ENCODE measurements around the gene PRR20G.
"Not testable (repeated sequence)": the region's sequence is repeated elsewhere in the genome, so short reads cannot be mapped to it uniquely, and the experiment has no call there.

PRR20G gene

DNA sequence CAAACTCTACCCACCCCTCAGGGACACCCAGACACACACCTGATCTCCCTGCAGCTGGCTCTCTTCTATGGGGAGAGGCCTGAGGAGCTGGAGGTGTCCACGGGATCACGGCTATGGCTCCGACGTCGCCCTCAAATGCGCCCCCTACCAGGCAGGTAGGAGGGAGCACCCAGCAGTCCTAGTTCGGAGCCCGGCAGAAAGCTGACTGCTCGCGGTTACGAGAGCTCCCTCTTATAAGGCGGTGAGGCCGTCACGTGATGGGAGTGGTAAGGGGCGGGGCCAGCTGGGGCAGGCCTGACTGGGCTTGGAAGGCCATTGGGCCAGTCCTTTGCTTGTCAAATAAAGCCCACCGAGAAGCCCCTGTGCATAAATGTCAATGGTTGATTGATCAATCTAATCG is at the start of gene PRR20G:
PRR20G (minus strand) TSS at position 207 of the 400 bp plus-strand sequence. CDS start 681 bp downstream, outside the sequence.
- no peak for DNase-seq

DNA sequence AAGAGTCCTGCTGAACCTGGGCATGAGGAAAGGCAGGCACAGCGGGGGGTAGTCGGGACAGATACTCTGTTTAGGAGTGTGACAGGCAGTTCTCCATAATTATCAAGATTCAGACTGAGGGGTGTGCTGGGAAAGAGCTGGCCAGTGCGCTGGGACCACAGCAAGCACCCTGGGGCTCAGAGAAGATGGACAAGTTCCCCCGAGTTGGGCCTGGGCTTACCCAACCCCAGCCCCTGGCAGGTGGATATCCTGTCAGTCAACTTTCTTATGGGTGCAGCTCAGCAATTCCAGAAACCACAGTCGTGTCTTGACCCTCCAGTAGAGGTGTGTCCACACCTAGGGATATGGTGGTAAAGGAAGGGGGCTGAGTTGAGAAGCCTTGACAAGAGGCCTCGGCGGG is 49.2 kb upstream of the PRR20G start:
- no peak for DNase-seq

DNA sequence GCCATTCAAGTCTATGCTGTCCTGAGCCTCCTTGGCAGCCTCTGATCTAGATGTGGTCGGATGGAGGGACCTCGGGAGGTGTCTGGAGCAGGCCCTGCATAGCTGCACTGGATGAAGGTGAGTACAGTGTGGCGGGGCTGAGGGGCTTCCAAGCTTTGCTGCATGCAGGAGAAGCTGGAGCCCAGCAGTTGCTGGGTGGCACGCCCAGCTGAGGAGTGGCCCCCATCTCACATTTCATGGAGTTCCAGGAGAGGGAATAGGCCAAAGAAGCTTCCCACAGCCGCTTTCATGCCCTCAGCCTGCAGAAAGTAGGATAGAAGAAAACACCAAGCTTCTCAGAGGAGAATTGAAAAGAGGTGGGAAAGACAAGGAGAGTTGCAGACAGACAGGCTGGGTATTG is 48.3 kb upstream of the PRR20G start:
- DNase-seq, result no peak

DNA sequence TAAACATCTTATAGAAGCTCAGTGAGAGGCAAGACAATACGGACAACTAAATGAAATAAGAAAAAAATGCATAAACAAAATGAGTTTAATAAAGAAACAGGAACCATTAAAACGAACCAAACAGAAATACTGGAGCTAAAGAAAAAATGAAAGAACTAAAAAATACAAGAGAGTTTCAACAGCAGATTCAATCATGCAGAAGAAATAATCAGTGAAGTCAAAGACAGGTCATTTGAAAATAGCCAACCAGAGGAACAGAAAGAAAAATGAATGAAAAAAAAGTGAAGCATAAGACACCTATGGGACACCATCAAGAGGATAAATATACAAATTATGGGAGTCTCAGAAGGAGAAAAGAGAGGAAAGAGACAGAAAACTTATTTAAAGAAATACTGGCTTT is 42.5 kb upstream of the PRR20G start:
- no peak for DNase-seq

DNA sequence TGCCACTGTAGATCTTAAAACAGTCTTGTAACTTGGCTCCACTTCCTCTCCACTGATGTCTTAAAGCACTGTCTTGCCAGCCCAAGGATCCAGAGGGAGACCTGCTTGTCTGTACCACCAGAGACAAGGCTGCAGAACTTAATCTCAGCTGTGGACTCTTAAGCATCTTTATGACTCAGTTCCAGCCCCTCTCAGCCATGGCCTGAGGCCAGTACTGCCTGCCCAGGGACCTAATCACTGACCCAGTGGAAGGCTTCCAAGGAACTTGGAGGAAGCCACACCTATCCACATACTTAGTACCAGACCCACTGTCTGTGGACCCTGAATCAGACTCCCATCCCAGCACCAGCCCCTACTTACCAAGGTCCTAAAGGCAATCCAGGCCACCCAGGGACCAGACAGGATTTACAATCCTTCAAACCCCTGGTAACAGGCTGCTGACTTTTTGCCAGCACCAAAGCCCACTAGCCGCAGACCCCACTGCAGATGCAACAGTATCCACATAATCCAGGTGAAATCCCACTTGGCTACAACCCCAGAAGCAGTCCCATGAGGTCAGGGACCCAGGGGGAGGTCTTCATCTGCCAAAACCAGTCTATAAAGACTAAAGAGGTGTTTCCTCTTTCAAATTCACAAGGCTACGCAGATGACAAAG is 41.9 kb upstream of the PRR20G start:
- DNase-seq, result no peak

DNA sequence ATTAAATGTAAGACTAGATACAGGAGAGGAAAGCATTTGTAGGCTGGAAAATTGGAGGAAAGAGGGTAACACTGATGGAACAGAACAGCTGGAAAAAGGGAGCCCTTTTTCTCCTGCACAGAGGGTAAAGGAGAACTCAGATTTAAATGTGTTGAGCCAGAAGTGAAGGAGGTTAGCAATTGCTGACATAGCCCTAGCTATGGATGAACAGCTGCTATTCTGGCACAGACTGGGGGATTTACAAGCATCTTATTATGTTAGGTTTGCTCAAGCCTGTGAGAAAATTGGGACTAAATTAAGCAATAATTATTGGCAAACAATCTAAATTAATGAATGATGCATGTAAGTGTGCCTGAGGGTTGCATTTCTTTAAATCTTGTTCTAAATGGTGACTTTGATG is 40.6 kb upstream of the PRR20G start:
- DNase-seq, result no peak

DNA sequence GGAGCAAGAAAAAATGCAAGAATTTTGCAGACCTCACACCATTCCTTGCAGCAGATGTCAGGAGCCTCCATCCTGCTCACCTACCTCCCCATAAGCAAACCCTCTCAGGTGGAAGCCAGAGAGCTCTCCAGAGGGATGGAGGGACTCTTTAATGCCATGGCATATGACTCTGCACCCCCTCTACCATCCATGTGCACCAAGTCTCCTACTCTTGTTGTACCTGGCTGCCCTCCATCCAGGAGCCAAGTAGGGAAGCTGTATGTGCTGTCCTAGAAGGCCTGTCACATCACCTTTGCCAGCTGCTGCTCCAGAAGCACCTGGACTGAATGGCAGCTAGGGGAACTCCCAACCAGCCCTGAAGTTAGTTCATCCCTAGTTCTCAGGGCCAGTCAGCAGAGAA is 38.5 kb upstream of the PRR20G start:
- no peak for DNase-seq

DNA sequence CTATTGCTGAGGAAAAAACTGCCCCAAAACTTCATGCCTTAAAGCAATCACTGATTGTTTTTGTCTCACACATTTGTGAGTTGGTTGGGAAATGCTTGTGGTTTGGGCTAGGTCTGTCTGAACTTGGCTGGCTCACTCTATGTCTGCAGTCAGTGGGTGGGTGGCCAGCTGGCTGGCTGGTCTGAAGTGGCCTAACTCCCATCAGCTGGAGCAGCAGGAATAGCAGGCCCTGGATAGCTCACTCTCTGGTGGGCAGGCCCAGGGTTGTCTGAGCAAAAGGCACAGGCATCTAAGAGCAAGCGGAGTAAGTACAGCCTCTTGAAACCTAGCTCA is 37.7 kb upstream of the PRR20G start:
- DNase-seq, result no peak

DNA sequence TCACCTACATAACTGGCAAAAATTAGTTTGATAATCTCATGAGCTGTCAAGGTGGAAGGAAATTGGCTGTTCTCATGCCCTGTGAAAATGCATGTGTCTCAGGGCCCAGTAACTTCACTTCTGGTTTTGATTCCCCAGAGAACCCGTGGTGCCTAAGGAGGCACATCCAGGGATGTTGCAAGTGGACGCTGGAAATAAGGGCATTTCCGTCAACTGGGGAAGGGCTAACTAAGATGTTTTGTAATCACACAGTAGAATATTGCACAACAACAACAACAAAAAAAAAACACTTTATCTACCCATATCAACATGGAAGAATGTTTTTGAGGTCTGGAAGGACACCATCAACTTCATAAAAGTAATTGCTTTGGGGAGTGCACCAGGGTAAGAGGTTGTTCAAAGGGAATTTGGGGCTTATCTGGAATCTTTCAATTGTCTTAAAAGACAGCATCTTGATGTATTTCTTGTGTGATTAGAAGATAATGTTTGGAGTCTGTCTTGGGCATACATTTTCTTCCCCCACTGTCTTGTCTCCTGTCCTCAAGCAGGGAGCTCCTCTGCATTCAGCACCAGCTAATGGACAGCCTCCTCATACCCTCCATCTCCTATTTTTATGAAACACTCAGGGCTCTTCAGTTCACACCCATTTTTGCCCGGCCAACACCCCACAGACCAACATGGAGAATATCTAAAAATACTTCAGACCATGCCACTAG is 37.2 kb upstream of the PRR20G start:
- no peak for DNase-seq

DNA sequence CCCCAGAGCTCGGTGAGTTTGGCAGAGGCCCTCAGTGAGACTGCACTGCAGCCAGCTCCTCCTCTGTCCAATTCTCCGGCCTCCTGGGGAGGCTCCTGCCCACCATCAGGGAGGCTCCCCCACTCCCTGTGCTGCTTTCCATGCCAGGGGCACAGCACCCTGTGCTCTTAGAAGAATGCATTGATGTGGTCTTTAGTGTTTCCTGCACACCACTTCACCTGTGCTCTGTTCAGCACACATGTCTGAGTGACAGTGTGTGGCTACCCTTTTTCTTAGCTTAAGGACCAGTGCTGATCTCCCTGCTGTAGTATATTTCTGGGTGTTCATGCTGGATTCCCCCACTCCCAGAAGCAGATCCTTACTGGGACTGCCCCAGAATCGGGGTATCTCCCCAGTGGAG is 36.2 kb upstream of the PRR20G start:
- DNase-seq, result no peak

DNA sequence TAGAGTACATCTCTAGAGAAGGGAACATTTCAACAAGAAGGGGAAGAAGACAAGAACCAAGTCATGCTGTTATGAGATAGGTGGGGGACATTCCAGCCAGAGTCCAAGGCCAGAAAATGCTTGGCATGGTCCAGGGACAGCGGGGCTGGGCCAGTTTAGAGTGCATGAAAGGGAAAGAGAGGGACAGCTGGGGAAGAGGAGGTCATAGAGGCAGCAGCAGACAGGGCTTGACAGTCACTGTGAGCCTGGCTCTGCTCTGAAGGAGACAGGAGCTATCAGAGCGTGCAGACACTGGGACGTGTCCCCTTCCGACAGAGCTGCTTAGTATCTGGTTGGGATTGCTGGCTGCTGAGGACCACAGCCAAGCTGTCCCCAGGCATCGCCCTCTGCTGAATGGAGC is 35.7 kb upstream of the PRR20G start:
- no peak for DNase-seq

DNA sequence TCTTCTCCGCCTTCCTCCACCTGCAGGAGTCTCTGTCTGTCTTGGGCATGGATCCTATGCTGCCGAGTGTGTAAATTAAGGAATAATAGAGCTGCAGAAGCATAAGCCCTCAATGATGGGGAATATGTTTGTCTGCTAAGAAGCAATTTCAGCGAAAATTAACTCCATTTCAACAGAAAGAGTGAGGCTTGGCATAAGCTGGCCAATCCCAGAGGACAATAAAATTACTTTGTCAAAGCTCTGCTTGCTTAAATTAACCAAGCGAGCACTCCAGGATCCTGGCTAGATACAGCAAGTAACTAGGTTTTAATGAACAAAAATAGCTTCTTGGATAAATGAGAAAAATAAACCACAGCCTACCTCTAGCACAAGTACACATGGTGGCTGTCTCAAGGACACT is 33.5 kb upstream of the PRR20G start:
- no peak for DNase-seq

DNA sequence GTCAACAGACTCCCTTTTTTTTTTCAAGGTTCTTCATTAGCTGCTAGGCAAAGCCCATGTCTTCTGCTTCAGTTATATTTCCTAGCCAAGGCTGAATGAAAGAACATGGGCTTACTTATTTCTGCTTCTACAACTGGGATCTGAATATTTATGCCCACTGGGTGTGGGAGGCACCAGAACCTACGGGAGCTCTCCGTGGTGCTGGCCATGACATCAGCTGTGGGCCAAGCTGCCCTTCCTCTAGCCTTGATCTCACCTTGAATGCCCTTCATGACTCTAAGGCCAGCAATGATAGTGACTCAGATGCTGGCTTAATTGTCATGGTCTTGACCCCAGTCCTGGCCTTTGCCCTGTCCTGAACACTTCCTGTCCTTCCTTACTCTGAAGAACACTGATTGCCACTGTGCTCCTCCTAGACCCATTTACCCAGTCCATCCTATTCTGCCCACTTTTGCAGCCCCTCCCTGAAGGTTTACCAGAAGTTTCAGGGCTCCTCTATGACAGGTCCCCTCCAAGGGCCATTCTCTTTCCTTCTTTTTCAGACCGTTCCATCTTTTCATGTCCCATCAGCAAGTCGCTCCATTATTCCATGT is 32.8 kb upstream of the PRR20G start:
- peak; percentile 35 for DNase-seq

DNA sequence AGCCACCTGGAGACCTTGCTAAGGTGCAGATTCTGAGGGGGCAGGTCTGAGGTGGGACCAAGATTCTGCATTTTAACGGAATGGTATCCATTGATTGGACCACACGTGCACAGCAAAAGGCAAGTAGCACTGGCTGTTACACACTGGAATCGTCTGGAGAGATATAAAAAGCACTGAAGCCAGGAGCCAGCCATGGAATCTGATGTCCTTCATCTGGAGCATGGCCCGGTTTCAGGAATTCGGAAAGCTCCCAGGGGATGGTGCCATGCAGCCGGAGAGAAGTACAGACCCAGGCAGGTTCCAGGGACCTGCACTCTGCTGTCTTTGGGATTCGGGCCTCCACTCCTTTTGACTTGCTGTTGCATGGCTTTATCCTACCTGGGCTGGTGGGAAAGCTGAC is 28.8 kb upstream of the PRR20G start:
- no peak for DNase-seq

DNA sequence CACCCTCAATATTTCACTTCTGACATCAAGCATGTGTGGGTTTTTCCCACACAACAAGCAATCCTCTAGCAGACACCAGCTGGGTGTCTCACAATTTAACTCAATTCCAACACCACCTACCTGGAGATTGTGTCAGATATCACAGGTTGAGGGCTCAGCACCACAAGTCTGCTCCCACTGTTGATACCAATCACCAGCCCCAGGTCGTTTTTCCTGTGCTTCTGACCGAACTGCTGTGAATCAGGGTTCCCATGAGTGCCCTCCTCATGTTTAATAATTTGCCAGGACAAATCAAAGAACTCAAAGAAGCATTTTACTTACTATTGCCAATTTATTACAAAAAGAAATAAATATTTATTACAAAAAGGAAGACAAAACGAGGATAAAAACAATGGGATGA is 25.0 kb upstream of the PRR20G start:
- no peak for DNase-seq

DNA sequence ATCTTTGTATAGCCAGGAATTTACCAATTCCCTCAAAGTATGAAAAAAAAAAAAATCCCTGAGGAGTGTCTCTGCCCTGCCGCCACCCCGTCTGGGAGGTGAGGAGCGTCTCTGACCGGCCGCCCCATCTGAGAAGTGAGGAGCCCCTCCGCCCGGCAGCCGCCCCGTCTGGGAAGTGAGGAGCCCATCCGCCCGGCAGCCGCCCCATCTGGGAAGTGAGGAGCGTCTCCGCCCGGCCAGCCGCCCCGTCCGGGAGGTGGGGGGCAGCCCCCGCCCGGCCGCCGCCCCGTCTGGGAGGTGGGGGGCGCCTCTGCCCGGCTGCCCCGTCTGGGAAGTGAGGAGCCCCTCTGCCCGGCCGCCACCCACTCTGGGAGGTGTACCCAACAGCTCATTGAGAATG is 21.0 kb upstream of the PRR20G start:
- not testable (repeated sequence) for DNase-seq

DNA sequence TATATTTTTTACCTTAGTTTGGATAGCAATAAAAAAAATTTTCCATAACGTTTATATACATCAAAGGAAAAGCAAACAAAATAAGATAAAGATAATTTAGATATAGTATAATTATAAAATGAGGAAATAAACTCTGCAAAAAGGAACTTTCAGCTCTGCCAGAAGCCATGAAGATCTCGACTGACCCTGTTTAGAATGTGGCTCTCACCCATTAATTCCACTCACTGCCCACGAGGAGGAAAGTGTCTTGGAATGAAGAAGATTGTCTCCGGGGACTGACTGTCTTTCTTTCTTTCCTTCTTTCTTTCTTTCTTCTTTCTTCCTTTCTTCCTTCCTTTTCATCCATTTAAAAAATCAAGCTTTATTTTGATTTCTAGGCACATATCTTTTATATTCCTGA is 20.1 kb upstream of the PRR20G start:
- no peak for DNase-seq

DNA sequence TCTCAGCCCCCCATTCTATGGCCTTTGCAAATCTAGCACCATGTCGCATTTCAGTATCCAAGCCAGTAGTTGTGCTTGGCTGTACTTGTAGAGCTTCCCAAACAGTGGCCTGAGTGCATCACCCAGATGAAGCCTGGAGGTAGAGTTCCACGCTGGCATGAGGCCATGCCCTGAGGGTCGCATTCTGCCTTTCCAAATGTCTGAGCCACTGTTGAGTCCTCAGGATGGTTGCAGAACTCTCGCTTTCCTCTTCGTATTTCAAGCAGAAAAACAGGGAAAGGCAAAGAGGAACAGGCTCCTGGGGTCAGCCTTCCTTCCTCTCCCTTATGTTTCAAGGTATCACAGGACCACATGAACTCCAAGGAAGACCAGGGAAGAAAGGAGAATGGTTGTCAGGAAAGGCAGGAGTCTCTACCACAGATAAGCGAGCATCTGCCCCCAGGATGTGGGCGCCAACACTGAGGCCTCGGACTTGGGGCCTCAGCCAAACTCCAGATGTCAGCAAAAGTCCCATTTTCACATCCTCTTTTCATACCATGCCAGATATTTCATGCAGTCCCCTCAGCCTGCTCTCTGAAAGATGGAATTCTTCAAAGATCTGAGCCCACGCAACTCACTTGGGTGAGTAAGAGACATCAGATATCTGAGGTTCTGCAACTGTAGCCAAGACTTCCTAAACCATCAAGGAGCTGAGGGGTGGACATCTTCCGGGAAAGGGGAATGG is 19.4 kb upstream of the PRR20G start:
- DNase-seq, result no peak

DNA sequence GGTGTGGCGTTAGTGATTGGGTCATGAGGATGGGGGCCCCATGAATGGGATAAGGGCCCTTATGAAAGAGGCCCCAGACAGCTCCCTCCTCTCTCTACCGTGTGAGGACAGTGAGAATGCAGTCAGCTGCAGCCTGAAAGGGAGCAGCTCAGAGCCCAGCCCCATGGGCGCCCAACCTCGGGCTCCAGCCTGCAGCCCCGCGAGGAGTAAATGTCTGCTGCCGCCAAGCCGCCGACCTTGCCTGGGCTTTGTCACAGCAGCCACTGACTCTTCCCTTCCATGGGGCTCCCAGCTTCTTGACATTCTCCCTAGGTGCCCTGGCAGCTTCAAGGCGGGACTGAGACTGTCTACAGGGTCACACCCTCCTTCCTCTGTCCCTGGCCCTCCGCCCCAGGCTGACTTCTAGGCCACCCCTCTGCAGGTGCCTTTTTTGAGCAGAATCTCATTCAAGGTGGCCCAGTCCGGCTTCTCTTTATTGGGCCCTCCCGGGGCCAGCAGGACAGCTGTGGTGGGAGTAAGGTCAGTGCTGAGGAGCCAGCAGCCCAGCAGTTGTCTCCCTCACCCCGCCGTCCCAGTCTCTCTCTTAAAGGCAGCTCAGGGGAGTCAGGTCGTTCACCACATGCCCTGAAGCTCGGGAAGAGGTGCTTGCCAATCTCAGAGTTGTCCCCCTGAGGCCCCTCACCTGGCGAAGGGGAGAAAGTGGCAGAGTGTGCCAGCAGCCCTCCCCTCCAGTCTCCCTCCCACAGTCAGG is 18.7 kb upstream of the PRR20G start:
- no peak for DNase-seq

DNA sequence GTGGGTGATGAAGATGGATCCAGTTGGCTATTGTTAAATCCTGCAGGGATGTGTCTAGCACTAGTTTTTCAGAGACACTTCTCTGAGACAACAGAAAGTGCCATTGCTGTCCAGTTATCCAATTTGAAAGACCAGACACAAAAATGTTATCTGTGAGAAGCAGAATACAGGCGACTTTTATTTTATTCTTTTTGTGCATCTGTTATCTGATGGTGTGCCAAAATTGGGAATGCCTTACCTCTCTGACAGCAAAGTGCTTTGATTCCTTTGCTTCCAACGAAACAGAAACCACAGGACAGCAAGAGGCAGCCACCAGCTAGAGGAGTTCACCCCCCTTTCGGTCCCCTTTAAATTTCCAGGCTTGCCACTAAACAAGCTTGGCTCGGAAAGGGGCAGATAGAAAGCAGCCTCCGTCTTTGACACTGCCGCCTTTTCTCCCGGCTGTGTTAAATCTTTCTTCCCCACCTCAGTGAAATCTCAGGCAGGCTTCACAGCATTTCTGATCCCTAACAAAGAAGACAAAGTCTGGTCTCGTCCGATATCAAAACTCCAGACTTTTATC is 17.7 kb upstream of the PRR20G start:
- no peak for DNase-seq

DNA sequence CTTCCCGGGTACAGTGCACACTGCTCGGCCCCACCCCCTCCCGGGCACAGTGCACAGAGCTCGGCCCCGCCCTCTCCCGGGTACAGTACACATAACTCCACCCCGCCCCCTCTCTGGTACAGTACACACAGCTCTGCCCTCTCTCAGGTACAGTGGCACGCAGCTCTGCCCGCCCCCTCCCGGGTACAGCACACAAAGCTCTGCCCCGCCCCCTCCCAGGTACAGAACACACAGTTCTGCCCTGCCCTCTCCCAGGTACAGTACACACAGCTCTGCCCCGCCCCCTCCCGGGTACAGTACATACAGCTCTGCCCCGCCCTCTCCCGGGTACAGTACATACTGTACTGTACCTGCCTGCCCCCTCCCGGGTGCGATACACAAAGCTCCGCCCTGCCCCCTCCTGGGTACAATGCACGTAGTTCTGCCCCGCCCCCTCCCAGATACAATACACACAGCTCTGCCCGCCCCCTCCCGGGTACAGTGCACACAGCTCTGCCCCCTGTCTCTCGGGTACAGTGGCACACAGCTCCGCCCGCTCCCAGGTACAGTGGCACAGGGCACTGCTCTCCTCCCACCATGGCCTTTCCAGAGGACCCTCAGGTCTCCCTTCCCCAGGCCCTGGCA is 16.4 kb upstream of the PRR20G start:
- DNase-seq, result no peak

DNA sequence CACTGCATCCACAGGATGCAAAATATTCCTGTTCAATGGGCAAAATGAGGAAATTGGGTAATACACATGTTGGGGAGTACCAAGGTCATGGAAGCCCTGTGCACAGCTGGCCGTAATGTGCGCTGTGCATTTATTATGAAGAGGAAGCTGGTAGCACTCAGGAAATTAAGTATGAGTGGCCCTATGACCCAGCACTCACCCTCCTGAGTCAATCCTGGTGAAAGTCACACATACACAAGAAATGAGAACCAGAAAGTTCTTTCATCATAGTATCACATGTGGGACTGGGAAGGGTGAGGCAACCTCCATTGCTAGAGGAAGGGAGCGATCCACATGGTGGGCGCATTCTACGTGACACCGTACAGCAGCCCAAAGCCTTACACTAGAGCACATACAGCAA is 11.4 kb upstream of the PRR20G start:
- DNase-seq, result no peak

All from hematopoietic multipotent progenitor cell treated with erythropoietin and hydrocortisone succinate and interleukin-3 and kit ligand, for 4 days (in vitro differentiated cells).